ENCODE measurements around the gene GNAI3.

The GNAI3 gene

DNA sequence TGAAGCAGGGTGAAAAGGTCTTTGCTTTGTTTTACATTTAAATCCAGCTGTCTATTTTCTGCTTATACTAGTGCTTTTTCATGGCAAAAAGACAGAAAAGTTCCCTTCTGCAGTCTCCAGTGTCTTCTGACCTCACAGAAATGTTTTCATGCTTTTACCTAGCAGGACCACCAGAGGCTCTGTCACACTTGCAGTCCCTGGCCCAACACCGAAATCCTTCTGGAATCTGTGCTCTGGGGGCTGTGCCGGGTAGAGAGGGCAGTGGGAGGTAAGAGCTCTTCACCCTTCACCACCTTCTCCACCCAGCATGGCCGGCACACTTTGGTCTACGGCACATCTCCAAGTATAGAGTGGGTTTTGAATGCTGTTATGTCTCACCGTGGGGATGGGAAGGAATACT lies 50.2 kb downstream of the GNAI3 start:
- ATAC-seq (no peak), DNase-seq (no peak)

DNA sequence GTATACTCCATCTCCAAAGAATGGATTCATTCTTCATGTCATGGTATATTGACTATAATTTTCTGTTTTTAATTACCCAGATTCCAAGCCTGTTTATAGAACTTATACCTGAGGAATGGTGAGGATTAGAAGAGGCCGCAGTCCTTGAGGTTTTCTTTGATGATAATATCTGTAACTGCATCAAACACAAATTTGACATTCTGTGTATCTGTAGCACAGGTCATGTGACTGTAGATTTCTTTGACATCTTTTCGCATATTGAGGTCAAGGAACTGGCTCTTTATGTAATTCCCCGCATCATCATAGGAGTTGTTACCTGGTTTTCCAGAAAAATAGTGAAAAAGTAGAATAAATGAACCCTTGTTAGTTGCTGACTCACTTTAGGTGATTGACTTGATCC lies 54.8 kb downstream of the GNAI3 start:
- no peak for ATAC-seq

DNA sequence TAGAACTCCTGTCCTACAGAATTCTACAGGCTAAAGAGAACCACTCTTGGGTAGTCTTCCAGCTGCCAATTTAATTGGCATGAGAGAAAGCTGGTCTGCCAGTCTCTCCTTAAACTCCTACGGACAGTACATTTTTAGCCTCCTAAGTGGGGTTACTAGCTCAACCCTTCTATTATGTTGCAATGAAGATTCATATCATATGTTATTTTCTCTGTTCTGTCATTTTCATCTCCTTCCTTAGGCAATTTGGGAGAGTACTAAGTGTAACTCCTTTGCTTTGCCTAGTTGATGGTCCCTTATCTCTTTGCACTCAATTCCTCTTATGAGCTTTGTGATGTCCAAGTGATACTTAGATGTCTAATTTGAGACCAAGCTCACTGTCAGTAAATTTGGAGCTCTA lies 57.0 kb downstream of the GNAI3 start:
- ATAC-seq (no peak), DNase-seq (no peak)

More for the DNA sequence above, 54.8 kb downstream of the GNAI3 start:
- no peak for DNase-seq

DNA sequence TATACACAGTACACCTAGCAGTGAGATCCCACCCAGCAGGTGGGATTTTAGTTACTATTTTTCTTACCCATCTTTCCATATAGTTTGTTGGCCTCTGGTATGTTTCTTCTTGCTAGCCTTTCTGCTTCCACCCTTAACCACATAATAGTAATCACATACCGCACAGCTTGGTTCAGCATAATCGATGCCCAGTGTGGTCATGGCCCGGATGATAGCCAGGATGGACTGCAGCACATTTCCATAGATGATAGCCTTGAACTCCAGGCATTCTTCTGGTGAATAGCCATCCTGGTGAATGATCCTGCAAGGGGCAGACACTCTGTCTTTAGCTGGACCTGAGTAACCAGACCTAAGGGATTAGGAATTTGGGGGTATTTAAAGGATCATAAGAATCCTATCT lies 61.5 kb downstream of the GNAI3 start:
- DNase-seq (no peak), ATAC-seq (no peak)

DNA sequence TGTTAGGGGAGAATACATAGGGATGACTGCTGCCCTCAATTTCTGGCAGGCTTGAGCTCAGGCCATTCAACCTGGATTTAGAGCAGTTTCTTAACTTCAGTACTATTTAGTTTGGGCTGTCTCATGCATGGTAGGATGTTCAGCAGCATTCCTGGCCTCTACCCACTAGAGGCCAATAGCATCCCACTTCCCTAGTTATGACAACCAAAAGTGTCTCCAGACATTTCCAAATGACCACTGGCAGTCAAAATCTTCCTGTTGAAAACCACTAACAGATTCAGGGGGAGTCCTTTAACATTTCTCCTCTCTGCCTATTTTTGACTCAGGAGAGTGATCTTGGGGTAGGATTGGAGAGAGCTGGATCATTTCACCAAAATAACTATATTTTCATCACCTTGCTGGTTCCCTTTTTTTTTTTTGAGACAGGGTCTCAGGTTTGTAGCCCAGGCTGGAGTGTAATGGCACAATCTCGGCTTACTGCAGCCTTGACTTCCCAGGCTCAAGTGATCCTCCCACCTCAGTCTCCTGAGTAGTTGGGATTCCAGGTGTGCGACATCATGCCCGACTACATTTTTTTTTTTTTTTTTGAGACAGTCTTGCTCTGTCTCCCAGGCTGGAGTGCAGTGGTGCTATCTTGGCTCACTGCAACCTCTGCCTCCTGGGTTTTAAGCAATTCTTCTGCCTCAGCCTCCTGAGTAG lies 62.3 kb downstream of the GNAI3 start:
- DNase-seq, result no peak
- ATAC-seq, result no peak

DNA sequence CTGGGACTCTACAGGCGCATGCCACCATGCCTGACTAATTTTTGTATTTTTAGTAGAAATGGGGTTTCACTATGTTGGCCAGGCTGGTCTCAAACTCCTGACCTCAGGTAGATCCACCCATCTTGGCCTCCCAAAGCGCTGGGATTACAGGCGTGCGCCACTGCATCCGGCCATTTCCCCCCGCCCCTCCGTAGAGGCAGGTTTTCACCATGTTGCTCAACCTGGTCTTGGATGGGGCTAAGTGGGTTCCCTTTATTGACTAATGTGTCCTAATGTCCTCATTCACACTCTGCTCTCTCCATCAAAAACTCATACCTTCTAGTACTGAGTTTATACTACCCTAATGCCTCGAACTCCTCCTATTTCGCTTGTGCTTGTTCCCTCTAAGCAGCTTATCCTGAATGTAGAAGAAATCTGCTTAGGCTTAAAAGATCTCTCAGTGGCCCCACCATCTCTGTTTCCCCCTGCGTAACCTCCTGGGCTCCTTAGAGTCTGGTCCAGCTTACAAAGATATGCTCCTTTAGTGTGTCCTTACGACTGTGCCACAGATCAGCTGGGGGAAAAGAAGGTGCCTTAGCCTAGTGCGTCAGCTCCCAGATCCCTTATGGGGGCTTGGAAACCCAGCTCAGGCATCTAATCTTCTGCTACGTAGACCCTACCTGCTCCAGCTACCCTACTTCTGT lies 63.0 kb downstream of the GNAI3 start:
- ATAC-seq, result no peak
- DNase-seq, result no peak

DNA sequence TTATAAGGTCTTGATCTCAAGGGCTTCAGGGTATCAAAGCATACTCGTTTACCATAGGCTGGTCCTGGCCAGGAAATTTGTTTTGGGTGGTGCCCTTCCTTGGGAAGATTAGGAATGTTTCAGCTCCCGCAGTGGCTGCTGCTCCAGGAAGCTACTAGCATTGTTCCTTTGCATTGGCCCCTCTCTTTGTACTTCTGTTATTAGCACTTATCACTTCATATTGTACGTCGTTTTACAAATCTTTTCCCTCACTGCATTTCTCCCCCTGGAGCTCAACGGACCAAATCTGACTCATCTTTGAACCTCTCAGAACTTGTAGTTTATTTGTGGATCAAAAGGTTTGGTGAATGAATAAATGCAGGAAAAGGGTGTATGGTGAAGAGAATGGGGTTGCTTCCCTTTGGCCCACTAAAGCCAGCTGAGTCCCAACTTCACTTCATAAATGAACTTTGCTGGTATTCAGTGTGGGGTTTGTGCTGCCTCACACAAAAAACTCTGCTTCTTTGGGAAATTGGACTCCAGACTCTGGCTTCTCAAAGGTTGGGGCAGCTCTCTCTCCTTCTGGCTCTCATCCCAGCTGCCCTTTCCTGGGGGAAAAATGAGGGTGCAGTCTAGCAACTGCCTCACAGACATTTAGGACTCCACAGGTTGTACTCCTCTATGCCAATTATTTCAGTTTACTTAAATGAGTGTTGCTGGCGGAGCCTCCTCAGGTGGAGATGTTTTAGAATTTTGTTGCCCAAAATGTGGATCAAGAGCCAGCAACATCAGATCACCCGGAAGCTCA lies 65.1 kb downstream of the GNAI3 start:
- no peak for DNase-seq
- ATAC-seq, result no peak

DNA sequence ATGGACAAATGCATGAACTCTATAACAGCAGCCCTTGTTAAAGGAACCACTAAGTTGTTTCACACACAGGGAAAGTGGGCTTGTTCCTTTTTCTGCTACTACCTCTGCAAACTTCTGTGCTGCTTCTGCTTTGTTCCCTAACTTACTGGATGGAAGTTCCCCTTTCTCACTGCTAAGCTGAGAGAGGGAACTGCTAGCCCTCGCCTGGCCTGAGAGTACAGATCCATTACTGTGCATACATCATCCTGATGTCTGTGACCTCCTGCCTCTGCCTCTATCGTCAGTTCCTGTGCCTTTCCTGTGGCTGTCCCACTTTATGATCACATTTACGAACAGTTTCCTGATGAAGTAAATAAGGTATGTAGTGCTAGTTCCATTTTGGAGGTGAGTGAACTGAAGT lies 67.5 kb downstream of the GNAI3 start:
- ATAC-seq (no peak), DNase-seq (no peak)

DNA sequence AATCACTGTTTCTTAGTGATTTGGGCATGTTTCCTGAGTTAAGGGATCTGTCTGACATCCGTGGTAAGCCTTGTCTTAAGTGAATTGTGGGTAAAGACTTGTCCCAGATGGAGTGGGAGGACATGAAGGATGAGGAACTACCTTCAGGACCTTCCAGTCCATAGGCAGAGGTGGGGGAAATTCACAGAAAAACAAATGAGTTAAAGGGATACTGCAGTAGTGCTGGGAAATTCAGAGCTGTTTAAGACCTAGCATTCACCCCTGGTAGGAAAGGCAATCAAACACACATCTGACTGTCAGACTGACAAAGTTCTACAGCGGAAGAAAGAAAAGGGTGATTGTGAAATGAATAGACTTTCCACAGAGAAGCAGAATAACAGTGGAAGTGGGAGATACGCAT lies 68.0 kb downstream of the GNAI3 start:
- ATAC-seq, result no peak
- DNase-seq, result no peak

DNA sequence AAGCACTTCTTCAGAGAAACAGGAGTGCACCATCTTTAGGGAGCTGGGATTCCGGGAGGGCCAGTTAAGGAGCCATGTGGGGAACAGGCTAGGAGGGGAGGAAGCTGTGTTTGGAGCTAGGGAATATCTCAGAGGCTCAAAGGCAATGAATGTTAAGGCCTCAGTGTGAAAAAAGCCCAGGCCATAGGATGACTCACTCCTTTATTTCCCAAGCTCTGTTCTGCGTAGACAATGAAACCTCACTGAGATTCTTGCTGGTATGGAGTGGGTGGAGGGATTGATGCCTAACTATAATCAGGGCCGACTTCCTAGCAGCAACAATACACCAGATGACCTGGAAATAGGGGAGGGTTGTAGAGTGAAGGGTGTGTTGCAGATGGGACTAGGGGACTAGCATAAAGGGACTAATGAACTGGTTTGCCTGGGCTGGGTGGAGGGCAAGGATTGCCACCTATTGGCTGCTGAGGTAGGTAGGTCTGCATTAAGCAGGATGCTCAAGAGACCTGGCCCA lies 68.9 kb downstream of the GNAI3 start:
- DNase-seq (no peak), ATAC-seq (peak; percentile 7)

DNA sequence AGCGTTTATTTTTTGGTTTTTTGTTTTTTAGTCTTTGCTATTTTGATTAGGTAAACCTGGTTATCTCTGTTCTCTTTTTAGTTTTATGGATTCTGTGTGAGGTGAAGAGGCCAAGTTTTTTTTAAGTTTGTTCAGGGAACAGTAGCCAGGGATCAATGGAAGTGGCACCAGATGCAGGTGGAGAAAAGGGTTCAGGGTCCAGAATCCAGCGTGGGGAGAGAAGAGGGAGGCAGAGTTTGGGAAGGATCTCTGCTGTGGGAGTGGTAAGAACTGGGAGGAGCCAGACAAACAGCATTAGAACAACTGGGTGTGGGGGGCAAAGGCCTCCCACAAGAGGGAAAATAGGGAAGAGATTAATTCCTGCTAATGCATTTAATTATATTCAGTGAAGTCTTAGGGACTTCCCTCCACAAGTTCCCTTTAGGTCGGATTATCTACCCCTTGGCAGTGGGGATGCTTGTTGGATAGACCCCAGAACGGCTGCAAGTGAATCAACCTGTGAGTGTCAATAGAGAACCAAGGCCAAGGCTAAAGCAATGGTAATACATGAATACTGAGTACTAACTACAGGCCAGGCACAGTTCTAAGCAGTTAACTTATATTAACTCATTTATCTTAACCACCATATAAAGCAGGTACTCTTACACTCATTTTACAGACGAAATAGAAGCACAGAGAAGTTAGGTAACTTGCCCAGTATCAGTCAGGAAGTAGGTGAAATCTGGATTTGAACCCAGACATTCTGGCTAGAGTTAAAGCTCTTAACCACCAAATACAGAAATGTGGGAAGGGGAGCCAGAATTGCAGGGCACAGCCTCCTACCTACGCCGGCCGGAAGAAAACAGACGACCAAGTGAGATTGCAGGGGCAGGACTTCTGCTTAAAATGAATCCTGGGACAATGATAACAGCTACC lies 70.5 kb downstream of the GNAI3 start:
- ATAC-seq, result no peak

DNA sequence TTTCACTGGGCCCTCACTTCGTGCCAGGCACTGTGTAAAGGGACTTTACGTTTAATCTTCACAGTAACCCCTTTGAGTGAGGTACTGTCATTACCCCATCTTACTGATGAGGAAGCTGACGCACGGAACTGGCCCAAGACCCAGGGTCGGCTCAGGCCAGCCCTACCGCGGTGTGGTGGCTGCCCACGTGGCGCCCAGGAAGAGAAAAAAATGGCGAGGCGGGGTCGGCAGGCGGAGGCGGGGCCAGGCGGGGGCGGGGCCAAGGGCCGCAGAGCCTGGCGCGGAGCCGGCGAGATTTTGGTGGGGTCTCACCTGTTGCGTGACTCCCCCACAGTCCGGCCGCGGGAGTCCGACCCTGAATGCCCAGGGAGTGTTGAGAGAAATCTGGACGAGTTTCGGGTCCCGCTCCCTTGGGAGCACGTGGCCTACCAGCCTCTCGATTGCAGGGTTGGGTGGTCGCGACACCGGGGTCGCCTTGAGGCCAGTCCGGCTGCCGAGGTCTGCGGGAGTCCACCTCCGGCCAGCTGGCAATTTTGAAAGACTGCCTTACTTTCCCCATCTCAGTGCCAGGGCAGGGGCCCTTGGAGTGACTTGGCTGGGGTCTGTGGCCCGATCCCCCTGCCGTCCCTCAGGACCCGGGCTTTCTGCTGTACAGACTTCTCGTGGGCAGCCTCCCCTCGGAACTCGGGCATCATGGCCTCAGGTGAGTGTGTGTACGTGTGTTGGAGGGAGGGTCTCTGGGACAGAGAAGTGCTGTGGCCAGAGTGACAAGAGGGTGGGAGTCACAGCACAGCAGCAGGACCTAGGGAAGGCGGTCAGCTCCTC lies 71.4 kb downstream of the GNAI3 start, which contains the start of the genes AMPD2 and GNAT2:
Gene AMPD2, plus strand, starts transcription at position 262 of the 825 bp plus-strand sequence. CDS start 1,339 bp downstream, outside the sequence.
Gene GNAT2, minus strand, starts transcription at position 41 of the 825 bp plus-strand sequence. CDS start 6,746 bp downstream, outside the sequence.
- ATAC-seq (peak; percentile 42), DNase-seq (peak; percentile 86)

More for the DNA sequence above, 70.5 kb downstream of the GNAI3 start:
- no peak for DNase-seq

DNA sequence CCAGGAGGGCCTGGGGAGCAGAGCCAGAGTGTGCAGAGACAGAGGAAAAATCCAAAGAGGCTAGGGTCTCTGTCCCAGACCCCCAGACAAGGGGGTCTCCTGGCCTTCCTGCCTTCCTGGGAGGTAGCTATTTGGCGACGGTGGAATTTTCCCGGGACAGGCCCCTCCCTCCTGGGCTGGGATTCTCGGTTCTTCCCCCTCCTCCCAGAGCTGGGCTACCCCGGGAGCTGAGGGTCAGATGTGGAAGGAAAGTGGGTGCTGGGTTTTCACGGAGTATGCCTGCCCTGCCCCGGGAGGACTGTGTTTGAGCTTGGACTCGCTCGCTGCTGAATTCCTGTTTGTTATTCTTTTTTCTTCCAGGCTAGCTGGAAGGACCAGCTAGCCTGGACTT lies 72.0 kb downstream of the GNAI3 start:
- DNase-seq (peak; percentile 36), ATAC-seq (no peak)

DNA sequence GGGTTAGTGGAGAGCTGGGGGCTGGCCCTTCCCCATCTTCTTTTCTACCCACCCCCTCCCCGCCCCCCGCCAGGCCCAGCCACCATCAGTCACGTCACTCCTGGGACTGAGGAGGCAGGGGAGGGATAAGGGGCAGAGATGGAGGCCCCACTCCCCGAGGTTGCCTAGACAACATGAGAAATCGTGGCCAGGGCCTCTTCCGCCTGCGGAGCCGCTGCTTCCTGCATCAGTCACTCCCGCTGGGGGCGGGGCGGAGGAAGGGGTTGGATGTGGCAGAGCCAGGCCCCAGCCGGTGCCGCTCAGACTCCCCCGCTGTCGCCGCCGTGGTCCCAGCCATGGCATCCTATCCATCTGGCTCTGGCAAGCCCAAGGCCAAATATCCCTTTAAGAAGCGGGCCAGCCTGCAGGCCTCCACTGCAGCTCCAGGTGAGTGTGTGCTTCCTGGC lies 72.4 kb downstream of the GNAI3 start:
- ATAC-seq (peak; percentile 88), DNase-seq (peak; percentile 98)

DNA sequence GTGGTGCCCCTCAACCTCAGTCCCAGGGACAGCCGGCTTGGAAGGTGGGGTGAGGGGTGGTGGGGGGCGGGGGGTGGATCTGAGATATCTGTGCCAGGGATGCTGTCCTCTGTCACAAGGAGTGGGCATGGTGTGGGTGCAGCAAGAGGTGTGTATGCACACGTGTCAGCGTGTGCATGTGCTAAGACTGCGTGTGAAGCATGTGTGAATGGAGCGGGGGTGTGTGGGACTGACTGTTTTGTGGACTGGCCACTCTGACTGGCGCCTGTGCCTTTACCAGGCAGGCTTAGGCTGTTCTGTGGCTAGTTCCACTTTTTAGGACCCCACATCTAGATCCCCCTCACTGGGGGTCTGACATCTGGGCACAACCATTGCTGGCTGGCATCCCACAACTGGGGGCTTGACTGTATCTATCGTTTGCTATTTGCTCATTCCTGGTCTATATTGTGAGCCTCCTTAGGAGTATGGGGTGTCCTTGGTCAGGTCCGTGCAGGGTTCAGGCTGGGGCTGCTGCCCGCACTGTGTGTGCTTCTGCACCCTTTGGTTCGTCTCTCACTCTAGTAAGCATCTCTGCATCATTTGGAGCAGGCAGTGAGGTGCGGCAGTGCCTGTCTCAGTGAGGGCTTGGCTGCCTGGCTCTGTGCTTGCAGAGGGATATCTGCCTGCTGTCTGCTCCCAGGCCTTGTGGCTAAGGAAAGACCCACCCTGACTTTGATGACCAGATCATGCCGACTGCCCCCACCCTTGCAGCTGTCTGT lies 73.1 kb downstream of the GNAI3 start:
- ATAC-seq, result no peak
- DNase-seq, result no peak

DNA sequence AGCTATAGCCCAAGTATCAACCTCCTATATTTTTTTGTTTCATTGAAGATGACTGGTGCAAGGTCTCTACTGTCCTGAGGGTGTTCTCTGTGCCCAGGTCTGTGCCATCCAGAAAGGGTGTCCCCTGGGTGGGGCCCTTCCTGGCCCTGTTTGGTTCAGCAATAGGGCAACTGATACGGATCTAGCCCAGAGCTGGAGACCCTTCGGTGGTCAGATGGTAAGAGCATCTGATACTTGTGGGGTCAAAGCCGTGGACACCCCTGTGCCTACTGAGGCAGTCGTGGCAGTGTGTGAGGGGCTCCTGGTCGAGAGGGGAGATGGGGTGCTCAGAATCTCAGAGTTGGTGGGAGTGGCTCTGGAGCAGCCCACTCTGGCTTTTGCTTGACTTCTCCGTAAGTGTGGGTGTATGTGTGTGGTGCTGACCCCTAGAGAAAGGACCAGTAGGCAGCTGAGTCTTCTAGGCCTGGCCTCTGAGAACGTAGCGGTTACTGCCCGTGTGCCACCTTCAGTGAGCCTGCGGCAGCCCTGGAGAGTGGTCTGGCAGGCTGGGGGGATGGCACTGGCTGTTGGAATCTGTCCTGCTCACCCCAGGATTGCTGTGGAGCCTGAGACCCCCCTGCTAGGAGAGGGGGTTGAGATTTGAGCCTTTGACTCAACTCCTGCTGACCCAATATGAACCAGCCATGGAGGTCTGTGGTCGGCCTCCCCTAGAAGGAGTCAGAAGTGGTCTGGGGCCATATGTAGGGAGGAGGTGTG lies 73.9 kb downstream of the GNAI3 start:
- ATAC-seq, result no peak

DNA sequence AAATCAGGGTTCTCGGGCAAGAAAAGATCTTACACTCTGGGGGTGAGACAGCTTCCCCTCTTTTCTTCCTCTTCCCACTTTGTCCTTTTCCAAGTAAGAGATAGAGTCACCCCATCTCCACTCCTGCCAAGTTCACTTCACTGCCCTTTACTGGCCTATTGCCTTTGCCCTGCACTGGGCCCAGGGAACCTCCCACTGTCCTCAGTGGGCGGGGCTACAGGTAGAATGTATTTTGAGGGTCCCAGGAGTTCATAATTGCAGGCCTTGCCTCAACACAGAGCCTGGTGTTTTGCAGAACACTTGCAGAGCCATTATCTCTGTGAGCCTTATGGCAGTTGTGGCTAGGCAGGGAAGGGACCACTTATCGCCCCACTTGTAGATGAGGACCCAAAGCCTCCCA lies 74.5 kb downstream of the GNAI3 start:
- DNase-seq, result no peak

More for the DNA sequence above, 73.9 kb downstream of the GNAI3 start:
- no peak for DNase-seq

DNA sequence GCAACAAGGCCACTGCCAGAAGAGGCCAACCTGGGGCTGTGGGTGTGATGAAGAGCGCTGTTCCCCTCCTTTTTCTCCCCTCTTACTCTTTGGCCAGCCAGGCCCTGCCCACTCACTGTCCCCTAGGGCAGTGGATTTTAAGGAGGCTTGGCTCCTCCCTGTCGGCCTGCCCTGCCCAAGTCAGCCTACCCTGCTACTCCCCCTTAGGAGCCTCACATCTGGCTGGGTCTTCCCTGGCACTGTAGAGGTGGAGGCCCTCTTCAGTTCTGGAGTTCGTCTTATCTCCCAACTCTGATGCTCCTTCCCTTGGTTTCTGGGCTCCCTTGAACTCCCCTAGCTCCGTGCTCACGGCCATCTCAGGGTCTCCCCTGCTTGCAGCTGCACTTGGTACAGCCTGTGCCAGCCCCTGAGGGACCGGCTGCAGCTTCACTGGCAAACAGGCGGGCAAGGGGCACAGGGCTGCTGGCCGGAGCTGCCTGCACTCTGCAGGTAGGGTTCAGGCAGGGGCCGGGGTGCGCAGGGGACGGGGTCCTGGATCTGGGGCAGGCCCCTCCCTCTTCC lies 75.3 kb downstream of the GNAI3 start:
- no peak for DNase-seq

More for the DNA sequence above, 74.5 kb downstream of the GNAI3 start:
- ATAC-seq, result no peak

More for the DNA sequence above, 75.3 kb downstream of the GNAI3 start:
- no peak for ATAC-seq
